KMS-11 (cell line): ENCODE data around the gene RAB3A.

Experiments used
- H2AFZ ChIP-seq: fragments of 200-600 bp; sonication (generic); 2 replicates; pipeline ENCODE4 v1.6.1; 2016; ENCODE audit warnings: antibody characterized with exemption, mixed run types, low read depth
- H3K27ac ChIP-seq: fragments of 200-600 bp; sonication (generic); 2 replicates; pipeline ENCODE4 v1.6.1; 2016; ENCODE audit warnings: mild to moderate bottlenecking, mixed run types
- H3K27me3 ChIP-seq: fragments of 200-600 bp; sonication (generic); 2 replicates; pipeline ENCODE4 v1.6.1; 2017; ENCODE audit warnings: mild to moderate bottlenecking, low read depth, mixed run types, moderate library complexity; ENCODE audit not compliant: insufficient read depth
- H3K36me3 ChIP-seq: fragments of 200-600 bp; sonication (generic); 2 replicates; pipeline ENCODE4 v1.6.1; 2017; ENCODE audit warnings: mild to moderate bottlenecking, mixed run types; ENCODE audit not compliant: insufficient read depth
- H3K4me1 ChIP-seq: fragments of 200-600 bp; sonication (generic); 2 replicates; pipeline ENCODE4 v1.6.1; 2016; ENCODE audit warnings: mild to moderate bottlenecking, low read depth, mixed run types; ENCODE audit not compliant: poor library complexity, severe bottlenecking
- H3K4me2 ChIP-seq: fragments of 200-600 bp; sonication (generic); 2 replicates; pipeline ENCODE4 v1.7.0; 2016; ENCODE audit warnings: mild to moderate bottlenecking, mixed run types
- H3K4me3 ChIP-seq: fragments of 200-600 bp; sonication (generic); IDR thresholded peaks from 2 replicates; pipeline ENCODE4 v1.6.1; 2017; ENCODE audit warnings: low read depth, low read length, mixed read lengths; ENCODE audit not compliant: insufficient read depth
- H3K79me2 ChIP-seq: fragments of 200-600 bp; sonication (generic); 2 replicates; pipeline ENCODE4 v1.6.1; 2016; ENCODE audit warnings: low read depth, mixed run types; ENCODE audit not compliant: insufficient read depth
- H3K9ac ChIP-seq: fragments of 200-600 bp; sonication (generic); 2 replicates; pipeline ENCODE4 v1.6.1; 2016; ENCODE audit warnings: mild to moderate bottlenecking, mixed run types
- H4K20me1 ChIP-seq: fragments of 200-600 bp; sonication (generic); 2 replicates; pipeline ENCODE4 v1.6.1; 2016; ENCODE audit warnings: mild to moderate bottlenecking, mixed run types; ENCODE audit not compliant: insufficient read depth
- TF ChIP-seq, protein P1 (sequence below): fragments of 200-600 bp; sonication (generic); conservative IDR thresholded peaks from 2 replicates; pipeline ENCODE4 v1.6.1; 2017; ENCODE audit warnings: low read depth, mild to moderate bottlenecking, antibody characterized with exemption, low read length, moderate library complexity, mixed read lengths

Gene RAB3A

DNA sequence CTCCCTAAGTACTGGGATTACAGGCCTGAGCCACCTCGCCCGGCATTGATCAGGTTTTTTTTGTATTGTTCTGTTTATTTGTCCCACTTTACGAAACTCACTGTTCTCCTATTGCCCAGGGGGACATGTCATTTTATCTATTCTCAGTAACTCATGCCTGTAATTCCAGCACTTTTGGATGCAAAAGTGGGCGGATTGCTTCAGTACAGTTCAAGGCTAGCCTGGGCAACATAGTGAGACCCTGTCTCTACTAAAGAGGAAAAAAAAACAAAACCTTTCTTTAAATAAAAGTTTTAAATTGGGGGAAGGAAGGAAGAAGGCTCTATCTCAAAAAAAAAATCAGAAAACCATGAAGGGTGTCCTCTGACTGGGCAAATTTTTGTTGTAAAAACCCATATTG, 13.6 kb downstream of the RAB3A start:
- Histone ChIP-seq H2AFZ (no peak overlapping the region), H3K27me3 (no peaks in the 10 kb centered on the region), H3K4me3 (no peak overlapping the region), H3K4me2 (no peak overlapping the region), H3K36me3 (no peaks in the 10 kb centered on the region), H3K27ac (no peak overlapping the region), H3K4me1 (peaks cover 8% of the 10 kb centered on the region), H3K79me2 (no peaks in the 10 kb centered on the region; the same call in 1 of the 2 replicates), H3K9ac (no peak overlapping the region), H4K20me1 (no peaks in the 10 kb centered on the region)
- TF ChIP-seq, protein P1, sequence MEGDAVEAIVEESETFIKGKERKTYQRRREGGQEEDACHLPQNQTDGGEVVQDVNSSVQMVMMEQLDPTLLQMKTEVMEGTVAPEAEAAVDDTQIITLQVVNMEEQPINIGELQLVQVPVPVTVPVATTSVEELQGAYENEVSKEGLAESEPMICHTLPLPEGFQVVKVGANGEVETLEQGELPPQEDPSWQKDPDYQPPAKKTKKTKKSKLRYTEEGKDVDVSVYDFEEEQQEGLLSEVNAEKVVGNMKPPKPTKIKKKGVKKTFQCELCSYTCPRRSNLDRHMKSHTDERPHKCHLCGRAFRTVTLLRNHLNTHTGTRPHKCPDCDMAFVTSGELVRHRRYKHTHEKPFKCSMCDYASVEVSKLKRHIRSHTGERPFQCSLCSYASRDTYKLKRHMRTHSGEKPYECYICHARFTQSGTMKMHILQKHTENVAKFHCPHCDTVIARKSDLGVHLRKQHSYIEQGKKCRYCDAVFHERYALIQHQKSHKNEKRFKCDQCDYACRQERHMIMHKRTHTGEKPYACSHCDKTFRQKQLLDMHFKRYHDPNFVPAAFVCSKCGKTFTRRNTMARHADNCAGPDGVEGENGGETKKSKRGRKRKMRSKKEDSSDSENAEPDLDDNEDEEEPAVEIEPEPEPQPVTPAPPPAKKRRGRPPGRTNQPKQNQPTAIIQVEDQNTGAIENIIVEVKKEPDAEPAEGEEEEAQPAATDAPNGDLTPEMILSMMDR, result no peak

DNA sequence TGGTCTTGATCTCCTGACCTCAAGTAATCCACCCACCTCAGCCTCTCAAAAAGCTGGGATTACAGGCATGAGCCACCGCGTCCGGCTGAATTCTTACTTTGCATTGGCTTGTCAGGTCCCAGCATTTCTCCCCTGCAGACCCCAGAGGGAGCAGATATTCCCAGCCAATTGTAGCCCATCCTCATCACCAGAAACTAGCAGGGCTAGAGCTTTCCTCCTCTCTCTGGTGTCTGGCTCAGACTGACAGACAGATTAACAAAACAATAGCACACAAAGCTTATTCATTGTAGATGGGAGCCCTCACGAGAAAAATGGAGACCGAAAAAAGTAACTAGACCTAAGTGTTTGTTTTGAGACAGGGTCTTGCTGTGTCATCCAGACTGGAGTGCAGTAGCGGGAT, 18.3 kb downstream of the RAB3A start:
- no peaks in the 10 kb centered on the region for H3K36me3 ChIP-seq
- TF ChIP-seq, protein P1, result no peak
- H2AFZ ChIP-seq, result no peak overlapping the region
- H3K27me3 ChIP-seq, result no peaks in the 10 kb centered on the region; the same call in 1 of the 2 replicates
- no peak overlapping the region for H3K27ac ChIP-seq
- H3K9ac ChIP-seq, result no peak overlapping the region
- no peak overlapping the region for H3K4me2 ChIP-seq
- no peaks in the 10 kb centered on the region for H4K20me1 ChIP-seq
- no peak overlapping the region for H3K4me3 ChIP-seq
- H3K4me1 ChIP-seq, result no peaks in the 10 kb centered on the region
- no peaks in the 10 kb centered on the region for H3K79me2 ChIP-seq

DNA sequence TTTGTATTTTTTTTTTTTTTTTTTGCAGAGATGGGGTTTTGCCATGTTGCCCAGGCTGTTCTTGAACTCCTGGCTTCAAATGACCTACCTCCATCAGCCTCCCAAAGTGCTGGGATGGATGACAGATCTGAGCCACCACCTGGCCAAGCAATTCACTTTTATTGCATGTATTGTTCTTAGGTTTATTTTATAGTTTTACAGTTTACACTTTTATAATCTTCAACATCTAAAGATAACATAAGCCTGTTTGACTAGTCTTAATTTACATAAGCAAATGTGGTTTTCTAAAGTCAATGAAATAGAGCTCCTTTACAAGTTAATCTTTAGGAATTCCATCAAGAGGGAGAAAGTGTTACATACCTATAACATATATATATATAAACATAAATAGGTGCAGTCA, 20.3 kb downstream of the RAB3A start:
- H3K79me2 ChIP-seq, result no peaks in the 10 kb centered on the region
- H3K4me2 ChIP-seq, result no peak overlapping the region
- no peaks in the 10 kb centered on the region for H3K4me1 ChIP-seq
- no peak overlapping the region for H3K9ac ChIP-seq
- no peak overlapping the region for H3K27ac ChIP-seq
- TF ChIP-seq, protein P1, result no peak
- H4K20me1 ChIP-seq, result no peaks in the 10 kb centered on the region
- no peak overlapping the region for H2AFZ ChIP-seq
- no peak overlapping the region for H3K4me3 ChIP-seq
- H3K36me3 ChIP-seq, result no peaks in the 10 kb centered on the region
- no peaks in the 10 kb centered on the region; the same call in 1 of the 2 replicates for H3K27me3 ChIP-seq

DNA sequence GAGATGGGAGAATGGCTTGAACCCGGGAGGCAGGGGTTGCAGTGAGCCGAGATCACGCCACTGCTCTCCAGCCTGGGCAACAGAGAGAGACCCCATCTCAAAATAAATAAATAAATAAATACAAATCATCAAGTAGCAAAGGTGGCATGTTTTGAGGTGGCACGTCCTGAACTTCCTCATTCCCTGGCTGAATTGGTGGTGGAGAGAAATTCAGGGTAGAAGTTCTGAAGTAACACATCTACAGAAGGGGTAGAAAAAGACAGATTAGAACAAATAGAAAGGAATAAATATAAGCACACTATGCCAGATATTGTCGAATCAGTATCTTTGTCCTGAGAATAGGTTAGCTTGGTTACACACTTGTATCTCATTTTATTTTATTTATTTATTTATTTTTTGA, 23.9 kb downstream of the RAB3A start:
- Histone ChIP-seq H3K27ac (no peak overlapping the region), H3K4me1 (peaks cover 2% of the 10 kb centered on the region), H3K27me3 (no peaks in the 10 kb centered on the region; the same call in 1 of the 2 replicates), H2AFZ (no peak overlapping the region), H3K4me2 (no peak overlapping the region), H4K20me1 (no peaks in the 10 kb centered on the region), H3K9ac (no peak overlapping the region), H3K4me3 (no peak overlapping the region), H3K36me3 (no peaks in the 10 kb centered on the region), H3K79me2 (no peaks in the 10 kb centered on the region)
- TF ChIP-seq, protein P1, result no peak
